ENCODE data around the gene SLC38A5.

GRCh38 chrX:48460606-48461005 is 9.5 kb downstream of the SLC38A5 start:
- TF ChIP-seq CTCF (IDR thresholded peaks at IDR 0.05; ENCODE audit: extremely low read depth in 1 of 2, insufficient read depth in 1 of 2, low read depth in 1 of 2, low read length in 2 of 2) (no peak), POLR2AphosphoS5 (IDR thresholded peaks at IDR 0.05; ENCODE audit: insufficient read depth, low read depth, low read length) (no peak), MAX (IDR thresholded peaks at IDR 0.05; ENCODE audit: insufficient read depth, insufficient read length) (no peak), POLR2A (IDR thresholded peaks at IDR 0.05; ENCODE audit: low read depth, low read length) (no peak), EZH2 (IDR thresholded peaks at IDR 0.05; ENCODE audit: borderline replicate concordance, low read depth, low read length, severe bottlenecking) (no peak), FOS (IDR thresholded peaks at IDR 0.05; ENCODE audit: borderline replicate concordance, insufficient read depth, low read length) (no peak), JUN (IDR thresholded peaks at IDR 0.05; ENCODE audit: borderline replicate concordance, insufficient read depth, insufficient read length, low read depth) (no peak), GATA2 (IDR thresholded peaks at IDR 0.05; ENCODE audit: insufficient read depth, insufficient read length, low read depth, low read length) (no peak), MYC (IDR thresholded peaks at IDR 0.05; ENCODE audit: low read depth, low read length) (no peak)
